Measurements from ENCODE around the gene MAML1. TPM values are rescaled to one million over a fixed set of nuclear protein-coding genes. Genes with fewer than 3 reads are reported as not detected.

Gene MAML1
- total and polyA plus RNA-seq, 2 experiments from 2014 or later, result 9.6 to 43.9 TPM

DNA sequence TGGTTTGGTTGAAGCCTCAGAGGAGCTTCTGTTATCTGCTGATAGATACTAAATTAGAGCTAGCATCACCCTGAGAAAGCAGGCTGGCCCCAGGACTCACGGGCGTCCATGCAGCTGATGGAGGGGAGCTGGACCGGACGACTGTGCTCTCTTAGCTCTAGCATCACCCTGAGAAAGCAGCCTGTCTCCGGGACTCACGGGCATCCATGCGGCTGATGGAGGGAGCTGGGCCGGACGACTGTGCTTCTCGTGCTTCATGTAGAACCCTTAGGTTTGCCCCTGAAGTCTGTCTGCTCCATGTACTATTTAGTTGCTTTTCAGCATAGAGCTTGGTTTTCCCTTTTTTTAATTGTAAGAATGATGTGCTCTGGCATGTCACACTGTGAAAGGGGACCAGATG is 44.8 kb downstream of the MAML1 start (continued):
- TF ChIP-seq, protein P1, sequence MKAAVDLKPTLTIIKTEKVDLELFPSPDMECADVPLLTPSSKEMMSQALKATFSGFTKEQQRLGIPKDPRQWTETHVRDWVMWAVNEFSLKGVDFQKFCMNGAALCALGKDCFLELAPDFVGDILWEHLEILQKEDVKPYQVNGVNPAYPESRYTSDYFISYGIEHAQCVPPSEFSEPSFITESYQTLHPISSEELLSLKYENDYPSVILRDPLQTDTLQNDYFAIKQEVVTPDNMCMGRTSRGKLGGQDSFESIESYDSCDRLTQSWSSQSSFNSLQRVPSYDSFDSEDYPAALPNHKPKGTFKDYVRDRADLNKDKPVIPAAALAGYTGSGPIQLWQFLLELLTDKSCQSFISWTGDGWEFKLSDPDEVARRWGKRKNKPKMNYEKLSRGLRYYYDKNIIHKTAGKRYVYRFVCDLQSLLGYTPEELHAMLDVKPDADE (IDR thresholded peaks at IDR 0.05), result no peak
- no peak for TF ChIP-seq STAT1 (IDR thresholded peaks at IDR 0.05; ENCODE audit: unreplicated experiment)

DNA sequence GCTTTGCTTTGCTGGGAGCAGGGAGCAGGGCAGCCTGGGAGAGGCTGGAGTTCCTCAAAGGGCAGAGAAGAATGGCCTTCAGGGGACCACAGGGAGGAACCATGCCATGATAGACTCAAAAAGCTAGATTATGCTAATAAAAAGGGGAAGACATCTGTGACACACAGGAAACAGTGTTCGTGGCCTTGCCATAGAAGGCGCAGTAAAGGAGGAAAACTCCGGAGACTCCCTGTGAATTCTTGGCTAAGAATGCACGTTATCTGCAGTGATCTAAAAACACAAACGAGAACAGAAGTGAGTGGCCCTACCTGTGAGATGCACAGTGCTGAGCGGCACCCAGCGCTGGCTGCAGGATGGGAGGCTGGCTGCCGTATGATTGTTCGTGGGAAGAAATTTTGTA is 45.3 kb downstream of the MAML1 start:
- no peak overlapping the region for H3K4me3 Mint-ChIP-seq
- no peaks in the 10 kb centered on the region for H3K4me1 Mint-ChIP-seq
- H3K4me3 ChIP-seq, result no peak overlapping the region
- no peak overlapping the region for H2AFZ ChIP-seq
- H3K9me2 ChIP-seq (ENCODE audit: insufficient read depth), result no peaks in the 10 kb centered on the region
- peaks cover 3% of the 10 kb centered on the region; the same call in 1 of the 2 replicates for H3F3A ChIP-seq (replicated peaks; ENCODE audit: low read depth)
- peaks cover 6% of the 10 kb centered on the region for H3K27me3 Mint-ChIP-seq (ENCODE audit: insufficient read depth, low read depth, poor library complexity)
- no peak overlapping the region for H3K4me2 ChIP-seq
- peaks cover 24% of the 10 kb centered on the region for H3K36me3 ChIP-seq (ENCODE audit: insufficient read depth)
- no peaks in the 10 kb centered on the region for H3K4me1 ChIP-seq (ENCODE audit: insufficient read depth)
- ATAC-seq, result no peak
- H3K27me3 ChIP-seq (ENCODE audit: insufficient read depth), result no peaks in the 10 kb centered on the region
- H3K27ac Mint-ChIP-seq, result no peak overlapping the region
- H3K27ac ChIP-seq (ENCODE audit: low read depth), result no peak overlapping the region
- H4K20me1 ChIP-seq (replicated peaks; ENCODE audit: insufficient read depth), result peaks cover 15% of the 10 kb centered on the region
- TF ChIP-seq POLR2AphosphoS5 (IDR thresholded peaks at IDR 0.05; ENCODE audit: low read depth), result no peak
- H3K79me2 ChIP-seq (replicated peaks; ENCODE audit: insufficient read depth), result no peaks in the 10 kb centered on the region
- peaks cover 56% of the 10 kb centered on the region for H3K36me3 Mint-ChIP-seq (ENCODE audit: low read depth)
- DNase-seq (ENCODE audit: low spot score), result no peak
- H3K9me3 Mint-ChIP-seq, result no peaks in the 10 kb centered on the region

DNA sequence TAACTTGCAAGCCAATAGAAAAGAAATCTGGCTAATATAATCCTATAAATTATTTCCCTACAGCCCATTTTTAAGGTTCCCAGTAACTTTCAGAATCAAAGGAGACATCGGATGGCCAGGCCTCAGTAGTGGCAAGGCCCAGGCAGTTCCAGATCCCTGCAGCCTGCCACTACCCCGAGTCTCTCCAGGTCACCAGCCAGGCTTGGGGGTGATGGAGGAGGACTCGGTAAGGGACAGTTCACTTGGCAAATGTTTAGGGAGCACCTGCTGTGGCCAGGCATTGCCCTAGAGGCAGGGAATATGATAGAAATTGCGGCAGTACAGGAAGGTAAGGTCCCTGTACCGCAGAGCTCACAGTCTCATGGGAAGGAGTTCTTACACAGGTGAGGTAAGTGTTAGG is 46.0 kb downstream of the MAML1 start:
- H3K27ac Mint-ChIP-seq, result no peak overlapping the region

More for the DNA sequence above, 46.0 kb downstream of the MAML1 start:
- no peak overlapping the region for H3K4me2 ChIP-seq
- no peaks in the 10 kb centered on the region for H3K79me2 ChIP-seq (replicated peaks; ENCODE audit: insufficient read depth)
- H3K36me3 Mint-ChIP-seq (ENCODE audit: low read depth), result peaks cover 49% of the 10 kb centered on the region
- DNase-seq (ENCODE audit: low spot score), result no peak
- peaks cover 15% of the 10 kb centered on the region for H4K20me1 ChIP-seq (replicated peaks; ENCODE audit: insufficient read depth)
- H3K27ac ChIP-seq (ENCODE audit: low read depth), result no peak overlapping the region
- no peak overlapping the region for H3K4me3 Mint-ChIP-seq
- H2AFZ ChIP-seq, result no peak overlapping the region
- no peaks in the 10 kb centered on the region for H3K9me3 Mint-ChIP-seq
- no peak overlapping the region for H3K4me3 ChIP-seq
- peaks cover 3% of the 10 kb centered on the region; the same call in 1 of the 2 replicates for H3F3A ChIP-seq (replicated peaks; ENCODE audit: low read depth)
- H3K27me3 Mint-ChIP-seq (ENCODE audit: insufficient read depth, low read depth, poor library complexity), result peaks cover 4% of the 10 kb centered on the region
- no peak for ATAC-seq
- no peaks in the 10 kb centered on the region for H3K4me1 ChIP-seq (ENCODE audit: insufficient read depth)
- no peaks in the 10 kb centered on the region for H3K27me3 ChIP-seq (ENCODE audit: insufficient read depth)
- peaks cover 24% of the 10 kb centered on the region for H3K36me3 ChIP-seq (ENCODE audit: insufficient read depth)
- H3K9me2 ChIP-seq (ENCODE audit: insufficient read depth), result no peaks in the 10 kb centered on the region
- H3K4me1 Mint-ChIP-seq, result no peaks in the 10 kb centered on the region
- TF ChIP-seq, protein P1 (IDR thresholded peaks at IDR 0.05), result no peak
- TF ChIP-seq JUNB (IDR thresholded peaks at IDR 0.05; ENCODE audit: unreplicated experiment) (no peak), NANOG (IDR thresholded peaks at IDR 0.05; ENCODE audit: borderline replicate concordance) (no peak), ZNF114 (CRISPR knock-in tag; IDR thresholded peaks at IDR 0.05) (no peak), EZH2phosphoT487 (IDR thresholded peaks at IDR 0.05; ENCODE audit: unreplicated experiment) (no peak), EZH2 (IDR thresholded peaks at IDR 0.05; ENCODE audit: low read depth, unreplicated experiment) (no peak), POLR2AphosphoS5 (IDR thresholded peaks at IDR 0.05; ENCODE audit: low read depth) (no peak), ZNF331 (CRISPR knock-in tag; IDR thresholded peaks at IDR 0.05; ENCODE audit: low read depth) (no peak)
- TF ChIP-seq, protein P2, sequence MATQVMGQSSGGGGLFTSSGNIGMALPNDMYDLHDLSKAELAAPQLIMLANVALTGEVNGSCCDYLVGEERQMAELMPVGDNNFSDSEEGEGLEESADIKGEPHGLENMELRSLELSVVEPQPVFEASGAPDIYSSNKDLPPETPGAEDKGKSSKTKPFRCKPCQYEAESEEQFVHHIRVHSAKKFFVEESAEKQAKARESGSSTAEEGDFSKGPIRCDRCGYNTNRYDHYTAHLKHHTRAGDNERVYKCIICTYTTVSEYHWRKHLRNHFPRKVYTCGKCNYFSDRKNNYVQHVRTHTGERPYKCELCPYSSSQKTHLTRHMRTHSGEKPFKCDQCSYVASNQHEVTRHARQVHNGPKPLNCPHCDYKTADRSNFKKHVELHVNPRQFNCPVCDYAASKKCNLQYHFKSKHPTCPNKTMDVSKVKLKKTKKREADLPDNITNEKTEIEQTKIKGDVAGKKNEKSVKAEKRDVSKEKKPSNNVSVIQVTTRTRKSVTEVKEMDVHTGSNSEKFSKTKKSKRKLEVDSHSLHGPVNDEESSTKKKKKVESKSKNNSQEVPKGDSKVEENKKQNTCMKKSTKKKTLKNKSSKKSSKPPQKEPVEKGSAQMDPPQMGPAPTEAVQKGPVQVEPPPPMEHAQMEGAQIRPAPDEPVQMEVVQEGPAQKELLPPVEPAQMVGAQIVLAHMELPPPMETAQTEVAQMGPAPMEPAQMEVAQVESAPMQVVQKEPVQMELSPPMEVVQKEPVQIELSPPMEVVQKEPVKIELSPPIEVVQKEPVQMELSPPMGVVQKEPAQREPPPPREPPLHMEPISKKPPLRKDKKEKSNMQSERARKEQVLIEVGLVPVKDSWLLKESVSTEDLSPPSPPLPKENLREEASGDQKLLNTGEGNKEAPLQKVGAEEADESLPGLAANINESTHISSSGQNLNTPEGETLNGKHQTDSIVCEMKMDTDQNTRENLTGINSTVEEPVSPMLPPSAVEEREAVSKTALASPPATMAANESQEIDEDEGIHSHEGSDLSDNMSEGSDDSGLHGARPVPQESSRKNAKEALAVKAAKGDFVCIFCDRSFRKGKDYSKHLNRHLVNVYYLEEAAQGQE (IDR thresholded peaks at IDR 0.05; ENCODE audit: unreplicated experiment), result no peak

Data from GM23338 (cell line).